Right lung (tissue), 5 donors: ENCODE results near the gene MTHFR. TPM values are rescaled to one million over a fixed set of nuclear protein-coding genes. Genes with fewer than 3 reads are reported as not detected.

Experiments used
- DNase-seq, 2 donors: peaks; one replicate each; pipeline ENCODE4 v3.0.0-alpha.2; 2013
- polyA plus RNA-seq, 5 donors: library from polyadenylated mRNA; unstranded; fragments of 120-200 nt; gene quantifications; one replicate each; pipeline versions ENCODE4 v1.2.1 to v1.2.3, GENCODE V29; 2013; ENCODE audit warnings: inconsistent platforms in 1 of 5, low replicate concordance in 1 of 5; ENCODE audit not compliant: insufficient read length in 5 of 5, insufficient read depth in 1 of 5

Gene MTHFR
- polyA plus RNA-seq, 5 donors: 13.4 to 24.2 (median 21.2) TPM

DNA sequence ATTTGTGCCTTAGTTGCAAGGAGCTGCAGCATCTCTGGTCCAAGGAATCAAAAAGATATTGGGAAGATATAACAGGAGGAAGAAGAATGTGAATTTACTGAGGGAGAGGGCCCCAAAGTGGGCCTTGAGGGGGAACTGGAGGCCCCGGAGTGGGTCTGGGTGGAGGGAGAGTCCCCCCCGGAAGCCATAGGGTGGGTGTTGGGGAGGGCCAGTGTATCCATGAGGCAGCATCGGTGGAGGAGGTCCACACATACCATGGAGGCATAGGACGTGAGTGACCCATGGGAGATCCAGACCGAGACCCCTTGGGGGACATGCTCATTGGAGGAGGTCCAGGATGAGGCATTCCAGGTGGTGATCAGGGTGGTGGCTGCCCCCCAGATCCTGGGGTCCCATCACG, 44.5 kb downstream of the MTHFR start:
- DNase-seq: no peak

GRCh38 chr1:11759791-11760190, 46.0 kb downstream of the MTHFR start:
- DNase-seq: no peak

GRCh38 chr1:11757047-11757446, 48.7 kb downstream of the MTHFR start:
- DNase-seq: no peak

DNA sequence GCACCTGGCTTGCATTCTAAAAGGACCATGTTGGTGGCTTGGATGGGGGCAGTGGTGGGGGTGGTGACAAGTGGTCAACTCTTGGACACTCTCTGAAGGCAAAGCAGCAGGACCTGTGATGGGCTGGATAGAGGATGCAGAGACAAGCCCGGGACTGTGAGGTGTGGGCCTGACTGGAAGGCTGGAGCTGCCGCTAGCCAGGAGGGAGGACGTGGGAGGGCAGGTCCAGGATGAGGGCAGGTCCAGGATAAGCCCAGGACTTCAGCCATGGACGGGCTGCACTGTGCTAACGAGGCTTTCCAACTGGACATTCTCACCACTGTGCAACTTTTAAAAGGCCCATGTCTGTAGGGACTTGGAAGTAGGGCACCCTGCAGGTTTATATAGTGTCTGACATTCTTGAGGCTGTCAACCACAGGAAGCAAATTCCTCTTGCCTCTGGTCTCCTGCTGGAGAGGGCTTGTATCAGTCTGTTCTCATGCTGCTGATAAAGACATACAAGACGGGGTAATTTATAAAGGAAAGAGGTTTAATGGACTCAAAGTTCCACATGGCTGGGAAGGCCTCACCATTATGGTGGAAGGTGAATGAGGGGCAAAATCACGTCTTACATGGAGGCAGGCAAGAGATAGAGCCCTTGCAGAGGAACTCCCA, 52.1 kb downstream of the MTHFR start:
- no peak for DNase-seq

DNA sequence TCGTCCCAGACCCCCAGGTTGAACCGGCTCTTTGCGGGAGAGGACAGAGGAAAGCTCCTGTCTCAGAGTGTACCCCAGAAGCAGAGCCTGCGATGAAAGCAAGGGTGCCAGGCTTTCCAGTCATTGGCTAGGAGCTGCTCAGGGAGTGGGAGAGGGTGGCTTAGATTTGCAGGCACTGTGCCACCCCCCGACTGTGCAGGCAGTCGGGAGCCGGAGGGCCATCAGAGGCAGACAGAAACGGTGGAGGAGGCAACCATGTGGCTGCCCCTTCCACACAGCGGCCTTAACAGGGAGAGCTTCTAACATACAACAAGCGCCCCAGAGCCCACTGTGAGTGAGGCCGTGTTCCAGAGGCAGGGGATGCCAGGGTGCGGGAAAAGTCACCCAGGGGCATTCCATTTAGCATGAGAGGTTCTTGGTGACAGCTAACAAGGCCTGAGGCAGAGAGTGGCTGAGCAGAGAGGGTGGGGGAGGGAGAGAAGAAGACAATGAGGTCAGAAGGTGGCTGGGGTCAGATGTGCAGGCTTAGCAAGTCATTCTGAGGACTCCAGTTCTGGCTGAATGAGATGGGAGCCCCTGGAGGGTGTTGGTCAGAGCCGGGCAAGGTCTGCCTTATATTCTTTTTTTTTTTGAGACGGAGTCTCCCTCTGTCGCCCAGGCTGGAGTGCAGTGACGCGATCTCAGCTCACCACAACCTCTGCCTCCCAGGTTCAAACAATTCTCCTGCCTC, 53.2 kb downstream of the MTHFR start:
- DNase-seq: no peak

DNA sequence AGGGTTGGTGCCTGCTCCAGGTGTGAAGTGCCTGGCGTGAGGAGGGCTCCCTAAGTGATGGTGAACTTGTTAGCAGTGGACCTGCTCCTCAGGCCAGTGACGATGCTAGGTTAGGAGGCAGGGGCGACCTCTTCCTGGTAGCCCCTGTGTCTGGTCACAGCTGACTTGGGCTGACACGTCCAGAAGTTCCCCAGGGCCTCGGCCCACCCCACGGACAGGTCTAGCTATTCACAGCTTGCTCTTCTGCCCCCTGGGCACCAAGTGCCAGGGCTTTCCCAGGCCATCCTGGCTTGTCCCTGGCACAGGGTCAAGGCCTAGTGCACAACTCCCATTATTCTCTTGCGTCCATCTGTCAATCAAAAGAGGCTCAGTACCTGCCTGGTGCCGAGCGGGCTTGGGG, 54.7 kb downstream of the MTHFR start:
- DNase-seq: no peak

DNA sequence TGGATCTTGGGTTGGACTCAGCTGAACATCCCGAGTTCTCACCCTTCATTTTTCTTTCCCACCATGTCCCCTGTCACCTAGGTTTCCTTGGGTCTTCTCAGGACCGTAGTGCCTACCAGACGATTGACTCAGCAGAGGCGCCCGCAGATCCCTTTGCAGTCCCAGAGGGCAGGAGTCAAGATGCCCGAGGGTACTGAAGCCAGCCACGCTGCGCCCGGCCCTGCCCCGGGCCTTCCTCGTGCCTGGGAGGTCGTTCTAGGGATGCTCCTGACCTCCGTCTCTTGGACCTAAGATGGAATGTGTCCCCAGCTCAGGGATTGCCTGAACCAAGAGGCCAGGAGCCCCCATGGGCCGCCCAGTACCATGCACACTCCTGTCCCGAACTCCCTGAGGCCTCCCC, 55.8 kb downstream of the MTHFR start:
- DNase-seq: no peak

GRCh38 chr1:11749203-11749689, 56.5 kb downstream of the MTHFR start:
- no peak for DNase-seq

DNA sequence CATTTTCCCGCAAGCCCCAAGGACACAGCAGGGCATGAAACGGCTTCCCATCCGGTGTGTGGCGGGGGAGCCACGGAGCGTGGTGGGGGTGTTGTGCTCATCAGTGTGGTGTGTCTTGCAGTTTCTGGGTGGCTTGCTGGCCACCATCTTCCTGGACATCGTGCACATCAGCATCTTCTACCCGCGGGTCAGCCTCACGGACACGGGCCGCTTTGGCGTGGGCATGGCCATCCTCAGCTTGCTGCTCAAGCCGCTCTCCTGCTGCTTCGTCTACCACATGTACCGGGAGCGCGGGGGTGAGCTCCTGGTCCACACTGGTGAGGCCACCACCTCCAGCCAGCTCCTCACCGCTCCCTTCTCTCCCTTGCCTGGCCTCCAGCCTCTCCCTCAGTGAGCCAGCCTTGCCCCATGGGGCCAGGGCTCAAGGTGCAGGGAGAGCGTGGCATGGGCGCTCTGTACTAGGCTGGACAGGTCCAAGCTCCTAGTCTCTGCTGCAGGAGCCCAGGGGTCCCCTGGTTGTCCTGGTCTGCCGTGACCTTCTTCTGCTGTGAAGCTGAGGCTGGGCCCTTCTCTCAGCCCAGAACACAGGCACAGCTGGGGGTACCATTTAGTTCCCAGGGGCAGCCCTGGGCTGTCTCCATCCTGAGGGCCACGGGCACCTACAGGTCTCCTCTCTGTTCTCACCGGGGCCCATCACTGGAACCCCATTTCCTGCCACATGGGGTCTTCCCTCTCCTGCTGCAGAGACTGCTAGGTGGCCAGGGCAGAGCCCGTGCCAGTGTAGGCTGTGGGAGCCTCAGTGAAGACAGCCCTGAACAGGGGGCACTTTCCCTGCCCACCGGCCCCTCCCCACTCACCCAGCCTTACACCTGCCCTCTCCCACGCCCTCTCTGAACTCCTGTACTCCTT, 57.2 kb downstream of the MTHFR start:
- DNase-seq: no peak

DNA sequence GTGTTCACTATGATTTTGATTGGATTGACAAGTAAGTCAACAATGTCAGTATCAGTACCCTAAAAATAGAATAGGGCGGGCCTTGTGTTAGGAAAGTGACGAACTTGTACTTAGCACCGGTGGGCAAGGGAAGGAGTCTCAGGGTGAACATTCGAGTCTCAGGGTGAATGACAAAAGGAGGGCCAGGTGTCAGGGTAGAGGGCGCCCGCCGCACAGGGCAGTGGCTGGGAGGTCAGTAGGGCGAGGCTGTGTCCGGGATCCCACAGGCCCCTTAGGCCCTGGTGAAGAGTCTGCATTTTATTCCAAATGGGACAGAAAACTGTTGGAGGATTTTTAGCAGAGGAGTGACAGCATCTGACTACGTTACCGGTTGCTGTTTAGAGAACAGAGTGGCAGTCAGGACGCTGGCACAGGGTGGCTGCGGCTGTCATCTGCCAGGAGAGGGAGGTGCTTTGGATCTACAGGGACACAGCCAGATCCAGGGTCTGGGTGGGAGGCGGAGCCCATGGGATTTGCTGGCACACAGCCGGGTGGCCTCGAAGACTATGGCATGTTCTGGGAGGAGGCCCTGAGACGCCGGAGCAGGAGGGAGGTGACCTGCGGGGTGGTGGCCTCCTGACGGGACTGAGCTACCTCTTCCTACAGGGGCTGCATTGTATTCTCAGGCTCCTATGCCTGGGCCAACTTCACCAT, 58.8 kb downstream of the MTHFR start:
- no peak for DNase-seq

DNA sequence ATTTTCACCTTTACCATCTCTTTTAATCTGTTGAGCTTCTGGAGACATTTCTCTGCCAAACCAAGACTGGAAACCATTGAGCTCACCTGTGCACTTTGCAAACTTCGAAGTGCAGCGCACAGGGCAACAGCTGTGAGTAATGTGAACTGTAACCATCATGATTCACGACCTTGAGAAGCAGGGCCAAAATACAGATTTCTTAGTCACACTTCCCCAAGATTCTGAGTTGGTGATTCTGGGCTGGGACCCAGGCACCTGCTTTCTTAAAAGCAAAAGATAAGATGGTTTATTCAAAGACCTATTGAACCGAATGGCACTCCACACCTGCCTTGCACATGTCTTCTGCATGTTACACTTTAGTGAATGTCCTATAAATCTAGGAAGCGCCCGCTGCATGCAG, 59.7 kb downstream of the MTHFR start:
- DNase-seq: no peak

DNA sequence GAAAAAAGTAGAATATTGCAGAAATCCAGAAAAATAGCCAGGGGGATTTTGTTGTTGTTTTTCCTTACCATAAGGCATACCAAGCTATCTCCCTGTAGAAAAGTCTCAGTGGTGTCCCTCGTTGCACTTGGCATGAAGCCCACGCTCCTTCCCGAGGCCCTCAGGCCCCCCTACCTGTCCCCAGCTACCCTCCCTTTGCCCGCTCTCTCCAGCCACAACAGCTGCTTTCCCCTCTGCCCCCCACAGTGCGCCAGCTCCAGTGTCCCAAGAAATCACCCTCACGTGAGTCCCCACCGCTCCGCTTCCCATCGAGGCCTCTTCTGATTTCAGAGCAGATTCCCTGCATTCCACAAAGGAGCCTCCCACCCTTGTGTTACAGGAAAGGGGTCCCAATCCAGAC, 61.5 kb downstream of the MTHFR start:
- no peak for DNase-seq

DNA sequence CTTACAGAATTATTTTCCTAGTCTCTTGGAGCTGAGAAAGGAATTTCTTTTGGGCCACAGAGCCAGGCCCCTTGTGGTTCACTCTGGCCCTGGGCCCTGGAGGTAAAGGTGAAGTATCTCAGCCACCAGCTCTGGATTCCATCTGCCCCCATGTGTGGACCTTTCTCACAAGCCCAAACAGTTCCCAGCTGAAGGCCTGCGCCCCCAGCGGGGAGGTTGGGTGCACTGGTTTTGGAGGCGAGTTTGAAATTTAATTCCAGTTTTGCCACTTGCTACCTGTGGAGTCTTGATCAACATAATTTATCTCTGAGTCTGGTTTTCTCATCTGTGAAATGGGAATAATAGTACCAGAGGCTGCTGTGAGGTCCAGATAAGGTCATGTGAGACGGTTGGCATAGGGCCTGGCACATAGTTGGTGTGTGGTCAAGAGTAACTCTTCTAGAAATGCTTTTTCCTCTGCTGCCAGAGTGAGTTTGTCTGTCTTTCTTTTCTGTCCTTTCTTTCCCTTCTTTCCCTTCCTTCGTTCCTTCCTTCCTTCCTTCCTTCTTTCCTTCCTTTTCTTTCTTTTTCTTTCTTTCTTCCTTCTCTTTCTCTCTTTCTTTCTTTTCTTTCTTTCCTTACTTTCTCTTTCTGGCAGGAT, 63.7 kb downstream of the MTHFR start:
- DNase-seq: no peak

DNA sequence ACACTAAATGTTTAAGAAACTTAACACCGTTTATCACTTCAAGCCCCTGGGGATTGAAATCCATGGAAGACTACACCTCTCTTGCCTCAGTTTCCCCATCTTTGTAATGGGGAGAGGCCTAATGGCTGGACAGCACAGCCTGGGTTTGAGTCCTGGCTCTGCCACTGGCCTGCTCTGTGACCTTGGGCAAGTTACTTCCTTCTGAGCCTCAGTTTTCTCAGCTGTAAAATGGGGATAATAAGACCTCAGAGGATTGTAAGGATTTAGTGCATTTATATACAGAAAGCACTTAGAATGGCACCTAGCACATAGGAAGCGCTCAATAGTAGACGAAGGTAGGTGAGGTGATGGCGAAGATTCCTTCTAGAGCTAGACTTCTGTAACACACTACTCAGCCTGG, 64.3 kb downstream of the MTHFR start:
- no peak for DNase-seq

- no peak for DNase-seq
Measured at GRCh38 chr1:11740258-11741192, 65.2 kb downstream of the MTHFR start.

- DNase-seq: no peak
Measured at GRCh38 chr1:11738783-11739182, 67.0 kb downstream of the MTHFR start.

DNA sequence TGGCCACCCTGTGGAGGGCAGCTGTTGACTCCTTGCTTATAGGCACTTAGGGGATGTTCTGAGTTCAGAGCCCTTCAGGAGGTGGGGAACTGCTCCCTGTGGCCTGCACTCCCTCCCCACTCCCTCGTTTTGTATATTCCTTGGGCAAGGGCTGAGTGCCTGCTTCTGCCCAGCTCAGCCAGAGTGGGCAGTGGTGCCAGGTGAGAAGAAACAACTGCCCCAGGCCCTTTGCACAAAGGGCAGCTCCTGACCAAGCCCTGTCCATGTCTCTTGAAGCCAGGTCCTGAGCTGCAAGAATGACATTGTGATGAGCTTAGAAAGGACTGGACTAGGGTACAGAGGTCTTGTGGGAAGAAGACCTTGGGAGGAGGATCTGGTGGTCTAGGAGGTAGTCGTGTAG, 67.7 kb downstream of the MTHFR start:
- no peak for DNase-seq

GRCh38 chr1:11736746-11737639, 68.8 kb downstream of the MTHFR start:
- DNase-seq: peak; percentile 35 to 36
